HEK293 (cell line): Measurements from ENCODE around the gene CKS1B.

Source experiments
- CTCF ChIA-PET: fragments of 350-600 bp; formaldehyde crosslinking; extraction: SDS; loops from one replicate; lab custom pipeline; 2021; ENCODE audit warnings: antibody characterized with exemption; lab: Yijun Ruan, JAX
- POLR2A ChIA-PET: fragments of 300-600 bp; formaldehyde crosslinking; extraction: SDS; loops from one replicate; lab custom pipeline; 2020; ENCODE audit warnings: antibody characterized with exemption, inconsistent platforms; lab: Yijun Ruan, JAX
- H3K27ac ChIP-seq: fragments of 200-500 bp; sonication (Bioruptor generic); 2 replicates; pipeline ENCODE4 v1.5.1; 2014; ENCODE audit warnings: low read depth, low read length, control low read depth, inconsistent platforms; ENCODE audit errors: extremely low read depth
- H3K36me3 ChIP-seq, 2 experiments: fragments of 200-500 bp in 1 of 2; sonication (Bioruptor generic) in 1 of 2; 1 replicate in 1 of 2; 2 replicates in 1 of 2; pipeline ENCODE4 v1.5.1; 2014 to 2017; ENCODE audit warnings: inconsistent platforms in 2 of 2, low read length in 2 of 2; ENCODE audit not compliant: control insufficient read depth in 2 of 2, insufficient read depth in 1 of 2
- H3K4me1 ChIP-seq: fragments of 200-500 bp; sonication (Bioruptor generic); 2 replicates; pipeline ENCODE4 v1.5.1; 2014; ENCODE audit warnings: mild to moderate bottlenecking, low read length, inconsistent platforms; ENCODE audit not compliant: control insufficient read depth, insufficient read depth
- H3K4me3 ChIP-seq: 2 replicates; pipeline ENCODE4 v1.5.1; 2011; ENCODE audit warnings: low read depth, mild to moderate bottlenecking, control low read depth, low read length, moderate library complexity
- H3K9me3 ChIP-seq: fragments of 200-500 bp; sonication (Bioruptor generic); 2 replicates; pipeline ENCODE4 v1.5.1; 2014; ENCODE audit warnings: low read depth, low read length, inconsistent platforms; ENCODE audit not compliant: control insufficient read depth, insufficient read depth
- IKZF3 ChIP-seq: fragments of 450-650 bp; IDR thresholded peaks from 2 replicates; pipeline ENCODE4 v1.5.0; 2018; ENCODE audit warnings: missing biosample characterization, mild to moderate bottlenecking, missing genetic modification characterization, moderate library complexity
- PRDM10 ChIP-seq: fragments of 450-650 bp; formaldehyde crosslinking; IDR thresholded peaks from 2 replicates; pipeline ENCODE4 v1.5.1; 2016; ENCODE audit warnings: missing biosample characterization, missing genetic modification characterization
- SCRT2 ChIP-seq: fragments of 450-650 bp; formaldehyde crosslinking; IDR thresholded peaks from 2 replicates; pipeline ENCODE4 v1.5.1; 2016; ENCODE audit warnings: missing biosample characterization, missing genetic modification characterization
- YY1 ChIP-seq: fragments of 450-650 bp; formaldehyde crosslinking; IDR thresholded peaks from 2 replicates; pipeline ENCODE4 v1.5.1; 2018; ENCODE audit warnings: missing biosample characterization, missing genetic modification characterization
- ZBTB1 ChIP-seq: fragments of 450-650 bp; formaldehyde crosslinking; IDR thresholded peaks from 2 replicates; pipeline ENCODE4 v1.5.1; 2016; ENCODE audit warnings: missing biosample characterization, missing genetic modification characterization
- ZNF324 ChIP-seq: fragments of 450-650 bp; formaldehyde crosslinking; IDR thresholded peaks from 2 replicates; pipeline ENCODE4 v1.5.1; 2016; ENCODE audit warnings: missing biosample characterization, missing genetic modification characterization
- ZNF335 ChIP-seq: fragments of 450-650 bp; formaldehyde crosslinking; conservative IDR thresholded peaks from 2 replicates; pipeline ENCODE4 v1.5.1; 2016; ENCODE audit warnings: missing biosample characterization, missing genetic modification characterization
- ZNF354C ChIP-seq: fragments of 450-650 bp; formaldehyde crosslinking; IDR thresholded peaks from 2 replicates; pipeline ENCODE4 v1.5.1; 2016; ENCODE audit warnings: missing biosample characterization, missing genetic modification characterization, low read depth, borderline replicate concordance
- ZNF621 ChIP-seq: fragments of 450-650 bp; formaldehyde crosslinking; IDR thresholded peaks from 2 replicates; pipeline ENCODE4 v1.5.1; 2017; ENCODE audit warnings: missing biosample characterization, missing genetic modification characterization
- ZNF837 ChIP-seq: fragments of 450-650 bp; formaldehyde crosslinking; IDR thresholded peaks from 2 replicates; pipeline ENCODE4 v1.5.1; 2016; ENCODE audit warnings: missing biosample characterization, missing genetic modification characterization
- TF ChIP-seq, protein P1 (sequence below): fragments of 450-650 bp; IDR thresholded peaks from 2 replicates; pipeline ENCODE4 v1.5.1; 2018; ENCODE audit warnings: missing biosample characterization, missing genetic modification characterization

CKS1B gene

DNA sequence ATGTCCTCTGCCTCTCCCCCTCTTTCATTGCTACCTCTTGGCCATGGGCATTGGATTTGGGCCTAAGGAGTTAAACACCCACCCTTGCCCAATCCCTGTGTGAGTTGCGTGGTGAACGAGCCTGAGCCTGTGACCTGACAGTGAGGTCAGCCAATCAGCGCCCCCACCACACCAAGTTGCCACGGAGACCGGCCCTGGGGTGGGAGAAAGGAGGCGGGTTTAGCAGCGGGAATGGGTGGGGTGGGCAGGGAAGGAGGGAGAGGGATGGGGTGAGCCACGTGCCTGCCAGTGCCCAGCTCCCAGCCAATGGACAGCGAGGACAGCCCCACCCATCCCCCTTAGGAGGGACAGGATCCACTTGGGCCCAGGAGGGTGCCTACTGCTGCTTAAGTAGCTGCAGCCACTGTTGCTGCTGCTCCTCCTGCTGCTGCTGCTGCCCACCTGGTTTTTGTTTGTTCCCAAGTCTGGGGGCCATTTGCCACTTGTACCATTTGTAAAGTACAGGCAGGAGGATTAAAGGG, 37.6 kb downstream of the CKS1B start (continued):
- TF ChIP-seq IKZF3 (peak; percentile 56; the same call in 1 of the 2 replicates), PRDM10 (tag by site-specific recombination) (peak; percentile 64), SCRT2 (peak; percentile 73), ZNF621 (tag by site-specific recombination) (peak; percentile 61; the same call in 1 of the 2 replicates)
- TF ChIP-seq, all 188 proteins: peak for 21

DNA sequence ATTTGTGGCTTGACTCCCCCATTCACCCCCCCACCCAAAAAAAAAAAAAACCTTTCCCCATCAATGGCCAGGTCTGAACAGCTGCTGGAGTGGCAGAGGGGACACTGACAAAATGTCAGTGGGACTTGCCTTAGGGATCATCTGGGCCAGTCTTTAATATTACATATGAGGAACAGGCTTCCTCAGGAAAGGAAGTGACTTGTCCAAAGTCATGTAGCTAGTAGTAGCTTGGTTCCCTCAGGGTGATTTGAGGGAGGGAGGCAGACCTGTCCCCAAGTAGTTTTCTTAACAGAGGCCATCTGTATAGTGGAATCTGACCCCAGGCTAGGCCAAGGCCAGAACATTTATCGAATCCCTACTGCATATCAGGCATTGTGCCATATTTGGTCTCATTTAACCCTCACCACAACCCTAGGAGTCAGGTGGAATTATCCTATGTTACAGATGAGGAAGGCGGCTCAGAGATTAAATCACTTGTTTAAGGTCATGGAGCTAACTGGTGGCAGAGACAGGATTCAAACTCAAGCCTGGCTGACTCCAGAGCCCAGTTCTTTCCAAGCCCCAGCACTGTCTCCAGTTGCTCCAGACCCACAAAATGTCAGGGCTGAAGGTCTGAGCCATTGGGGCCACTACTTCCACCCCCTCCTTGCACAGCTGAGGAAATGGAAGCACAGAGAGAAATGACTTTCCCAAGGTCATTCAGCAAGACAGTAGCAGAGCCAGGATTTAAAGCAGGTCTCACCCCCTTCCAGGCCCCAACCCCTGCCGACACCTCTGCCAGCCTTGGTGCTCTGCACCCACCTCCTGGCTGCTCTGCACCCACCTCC, 38.5 kb downstream of the CKS1B start:
- ChIA-PET POLR2A (interaction anchor here (1.0 to 1.6 kb wide), 5 partner anchors 9 to 154 kb away, joined by 3 to 8 read pairs (median 5); partner anchors contain the start of gene PYGO2), CTCF (interaction anchor here (0.6 to 1.4 kb wide), 8 partner anchors 12 to 86 kb away, joined by 3 to 8 read pairs (median 4); partner anchors contain the start of genes ADAM15, LENEP and PYGO2)
- Histone ChIP-seq H3K4me3 (no peak overlapping the region), H3K36me3 (peaks cover 0 to 37% of the 10 kb centered on the region in 2 experiments; a peak in 1 of 3 replicates), H3K9me3 (no peaks in the 10 kb centered on the region), H3K4me1 (peaks cover 13% of the 10 kb centered on the region), H3K27ac (no peak overlapping the region)
- TF ChIP-seq ZNF837 (tag by site-specific recombination) (no peak), ZBTB1 (tag by site-specific recombination) (no peak), ZNF335 (tag by site-specific recombination) (no peak), PRDM10 (tag by site-specific recombination) (no peak), ZNF324 (tag by site-specific recombination) (no peak), YY1 (no peak)

DNA sequence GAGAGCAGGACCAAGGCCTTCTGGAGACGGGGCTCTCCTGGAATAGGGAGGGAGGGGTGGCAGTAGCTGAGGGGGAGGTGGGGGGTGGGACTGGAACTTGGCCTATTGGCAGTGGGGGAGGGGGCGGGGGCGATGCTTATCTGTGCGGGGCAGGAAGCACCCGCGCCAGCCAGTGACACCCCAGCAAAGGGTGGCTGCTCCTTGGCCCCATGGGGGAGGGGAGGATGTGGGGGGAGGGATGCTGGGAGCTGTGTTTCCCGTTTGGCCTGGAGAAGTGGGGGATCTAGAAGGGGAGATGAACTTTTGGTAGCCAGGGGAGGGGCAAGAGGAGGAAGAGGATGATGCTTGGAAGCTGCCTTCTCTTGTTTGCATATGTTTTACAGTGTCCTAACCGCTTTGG, 39.2 kb downstream of the CKS1B start:
- H3K4me1 ChIP-seq: peaks cover 13% of the 10 kb centered on the region

More for the DNA sequence above, 39.2 kb downstream of the CKS1B start:
- Histone ChIP-seq H3K9me3 (no peaks in the 10 kb centered on the region), H3K27ac (no peak overlapping the region)
- TF ChIP-seq, protein P1, sequence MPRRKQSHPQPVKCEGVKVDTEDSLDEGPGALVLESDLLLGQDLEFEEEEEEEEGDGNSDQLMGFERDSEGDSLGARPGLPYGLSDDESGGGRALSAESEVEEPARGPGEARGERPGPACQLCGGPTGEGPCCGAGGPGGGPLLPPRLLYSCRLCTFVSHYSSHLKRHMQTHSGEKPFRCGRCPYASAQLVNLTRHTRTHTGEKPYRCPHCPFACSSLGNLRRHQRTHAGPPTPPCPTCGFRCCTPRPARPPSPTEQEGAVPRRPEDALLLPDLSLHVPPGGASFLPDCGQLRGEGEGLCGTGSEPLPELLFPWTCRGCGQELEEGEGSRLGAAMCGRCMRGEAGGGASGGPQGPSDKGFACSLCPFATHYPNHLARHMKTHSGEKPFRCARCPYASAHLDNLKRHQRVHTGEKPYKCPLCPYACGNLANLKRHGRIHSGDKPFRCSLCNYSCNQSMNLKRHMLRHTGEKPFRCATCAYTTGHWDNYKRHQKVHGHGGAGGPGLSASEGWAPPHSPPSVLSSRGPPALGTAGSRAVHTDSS (tag by site-specific recombination): 0 out of 2 replicates have a peak, but pooled peaks have one; percentile 10
- no peak for TF ChIP-seq ZNF354C (tag by site-specific recombination)
- TF ChIP-seq, all 188 proteins: peak for 1
- POLR2A ChIA-PET: no interaction called here
- no peak overlapping the region for H3K4me3 ChIP-seq
- peaks cover 0 to 37% of the 10 kb centered on the region in 2 experiments; a peak in 1 of 3 replicates for H3K36me3 ChIP-seq
- CTCF ChIA-PET: interaction anchor here (0.5 to 1.4 kb wide), 5 partner anchors 11 to 80 kb away, joined by 3 to 8 read pairs (median 3); partner anchors contain the start of gene ADAM15
